GM18858 (cell line): ENCODE measurements around the gene TNS4.
"Not testable (repeated sequence)": the region's sequence is repeated elsewhere in the genome, so short reads cannot be mapped to it uniquely, and the experiment has no call there.

Experiments
- ATAC-seq: cut with Tn5 transposase; IDR thresholded peaks from one replicate; pipeline ENCODE4 v1.9.1; 2021; ENCODE audit not compliant: unreplicated experiment

TNS4 gene, protein sequence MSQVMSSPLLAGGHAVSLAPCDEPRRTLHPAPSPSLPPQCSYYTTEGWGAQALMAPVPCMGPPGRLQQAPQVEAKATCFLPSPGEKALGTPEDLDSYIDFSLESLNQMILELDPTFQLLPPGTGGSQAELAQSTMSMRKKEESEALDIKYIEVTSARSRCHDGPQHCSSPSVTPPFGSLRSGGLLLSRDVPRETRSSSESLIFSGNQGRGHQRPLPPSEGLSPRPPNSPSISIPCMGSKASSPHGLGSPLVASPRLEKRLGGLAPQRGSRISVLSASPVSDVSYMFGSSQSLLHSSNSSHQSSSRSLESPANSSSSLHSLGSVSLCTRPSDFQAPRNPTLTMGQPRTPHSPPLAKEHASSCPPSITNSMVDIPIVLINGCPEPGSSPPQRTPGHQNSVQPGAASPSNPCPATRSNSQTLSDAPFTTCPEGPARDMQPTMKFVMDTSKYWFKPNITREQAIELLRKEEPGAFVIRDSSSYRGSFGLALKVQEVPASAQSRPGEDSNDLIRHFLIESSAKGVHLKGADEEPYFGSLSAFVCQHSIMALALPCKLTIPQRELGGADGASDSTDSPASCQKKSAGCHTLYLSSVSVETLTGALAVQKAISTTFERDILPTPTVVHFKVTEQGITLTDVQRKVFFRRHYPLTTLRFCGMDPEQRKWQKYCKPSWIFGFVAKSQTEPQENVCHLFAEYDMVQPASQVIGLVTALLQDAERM

DNA sequence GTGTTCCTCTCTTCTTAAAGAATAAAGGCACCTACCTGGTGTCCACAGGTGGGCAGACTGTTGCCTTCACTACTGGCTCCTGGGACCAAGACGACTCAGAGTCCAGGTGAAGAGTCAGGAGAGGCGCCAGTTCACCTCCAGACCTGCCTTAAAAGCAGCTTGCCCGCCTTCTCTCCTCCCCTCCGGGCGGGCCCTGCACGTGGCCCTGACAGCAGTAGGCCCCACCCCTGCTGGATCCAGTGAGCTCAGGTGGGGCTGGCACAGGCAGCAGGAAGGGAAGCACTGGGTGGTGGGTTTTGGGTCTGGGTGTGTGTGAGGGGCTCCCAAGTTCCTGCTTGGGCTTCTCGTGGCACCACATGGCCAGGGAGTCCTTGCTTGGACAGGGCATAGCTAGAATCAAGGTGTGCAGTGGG lies at the start of gene TNS4:
TNS4 (minus strand) TSS at position 125 of the 413 bp plus-strand sequence. CDS start 5,198 bp downstream, outside the sequence.
- no peak for ATAC-seq

DNA sequence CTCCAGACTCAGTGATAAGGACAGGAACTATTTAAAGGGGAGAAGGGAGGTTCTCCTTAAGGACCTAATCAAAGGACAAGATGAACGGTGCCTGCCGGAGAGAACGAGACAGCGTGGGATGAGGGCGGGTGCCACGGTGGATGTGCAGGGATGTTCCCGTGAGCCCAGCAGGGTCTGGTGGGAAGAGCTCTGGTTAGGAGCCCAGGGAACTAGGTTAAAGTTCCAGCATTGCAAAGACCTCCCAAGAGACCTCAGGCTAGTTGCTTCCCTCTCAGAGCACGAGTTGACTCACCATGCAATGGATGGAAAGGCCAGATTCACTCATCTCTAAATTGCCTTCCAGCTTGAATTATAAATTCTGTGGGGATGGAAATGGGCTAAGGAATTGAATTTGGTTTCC lies 49.2 kb upstream of the TNS4 start:
- no peak for ATAC-seq

DNA sequence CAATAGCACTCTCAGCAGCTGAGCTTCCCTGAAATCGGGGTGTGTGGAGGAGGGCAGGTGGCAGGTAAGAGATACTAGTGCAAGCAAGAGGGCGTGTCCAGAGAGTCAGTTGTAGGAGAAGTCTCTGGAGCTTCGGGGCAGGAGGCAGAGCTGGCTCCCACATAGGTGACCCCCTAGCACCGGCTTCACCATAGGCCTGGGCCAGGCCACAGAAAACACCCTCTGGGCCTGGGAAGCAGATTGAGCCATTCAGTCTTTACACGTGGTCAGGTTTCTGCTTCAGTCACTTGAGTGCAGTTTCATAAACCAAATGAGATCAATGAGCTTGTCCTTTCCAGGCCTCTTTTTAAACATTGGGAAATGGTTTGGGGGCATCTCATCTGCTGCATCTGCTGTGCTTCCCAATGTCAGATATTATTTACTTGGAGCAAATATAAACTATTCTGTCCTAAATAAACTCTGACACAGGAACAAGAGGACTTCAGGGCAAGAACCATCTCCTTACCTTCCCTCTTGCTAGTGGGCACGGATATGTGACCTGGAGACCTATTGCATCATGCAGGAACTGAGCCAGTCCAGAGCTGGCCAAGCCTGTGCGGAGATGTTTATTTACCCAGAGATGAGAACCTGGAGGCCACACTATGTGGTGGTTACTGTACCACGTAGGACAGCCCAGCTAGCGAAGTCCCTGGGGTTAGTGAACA lies 47.7 kb upstream of the TNS4 start:
- ATAC-seq = no peak

DNA sequence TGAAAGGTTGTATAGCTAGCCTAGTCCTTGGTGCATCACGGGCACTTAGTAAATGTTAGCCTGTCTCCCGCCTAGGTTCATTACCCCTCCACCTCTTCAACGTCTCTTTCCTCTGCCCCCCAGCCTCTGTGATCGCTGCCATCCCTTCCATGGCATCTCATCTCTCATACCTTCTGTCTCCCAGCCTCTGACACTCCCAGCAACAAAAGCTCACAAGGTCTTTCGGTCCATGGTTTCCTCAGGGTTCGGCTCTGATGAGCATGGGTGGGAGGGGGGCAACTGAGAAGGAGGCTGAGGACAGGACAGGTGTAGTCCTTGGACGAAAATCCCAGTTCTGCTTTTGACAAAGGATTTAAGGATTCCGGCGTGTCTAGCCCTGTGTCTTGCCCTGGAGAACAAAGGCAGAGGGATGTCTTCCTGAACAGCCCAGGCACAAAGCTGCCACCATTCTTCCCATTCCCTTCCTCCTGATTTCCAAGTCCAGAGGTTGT lies 47.1 kb upstream of the TNS4 start:
- ATAC-seq = no peak

DNA sequence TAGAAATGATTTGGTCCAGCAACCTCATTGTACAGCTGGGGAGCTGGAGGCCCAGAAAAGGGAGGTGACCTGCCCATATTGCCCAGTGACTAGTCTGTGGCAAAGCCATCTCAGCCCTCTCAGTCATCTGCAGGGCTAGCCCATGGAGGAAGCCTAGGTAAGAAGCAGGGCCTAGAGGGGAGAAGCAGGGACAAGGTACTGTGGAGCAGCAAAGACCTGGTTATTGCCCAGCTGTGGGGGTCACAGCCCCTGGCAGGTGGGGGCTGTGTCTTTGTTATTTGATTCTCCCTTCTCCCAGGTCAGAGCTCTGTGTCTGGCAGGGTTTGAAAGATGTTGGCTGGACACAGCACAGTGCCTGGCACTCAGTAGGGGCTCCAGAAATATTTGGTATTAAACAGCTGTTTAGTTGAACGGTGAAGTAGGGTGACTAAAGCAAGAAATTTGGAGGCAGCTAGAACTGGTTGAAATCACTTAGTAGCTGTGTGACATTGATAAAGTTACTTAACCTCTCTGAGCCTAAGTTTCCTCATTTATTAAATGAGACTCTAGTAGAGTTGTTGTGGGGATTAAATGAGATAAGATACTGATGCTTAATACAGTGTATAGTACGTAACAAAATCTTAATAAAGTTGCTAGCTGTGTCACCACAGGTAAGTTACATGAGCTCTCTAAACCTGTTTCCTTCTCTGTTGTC lies 46.5 kb upstream of the TNS4 start:
- ATAC-seq = no peak

DNA sequence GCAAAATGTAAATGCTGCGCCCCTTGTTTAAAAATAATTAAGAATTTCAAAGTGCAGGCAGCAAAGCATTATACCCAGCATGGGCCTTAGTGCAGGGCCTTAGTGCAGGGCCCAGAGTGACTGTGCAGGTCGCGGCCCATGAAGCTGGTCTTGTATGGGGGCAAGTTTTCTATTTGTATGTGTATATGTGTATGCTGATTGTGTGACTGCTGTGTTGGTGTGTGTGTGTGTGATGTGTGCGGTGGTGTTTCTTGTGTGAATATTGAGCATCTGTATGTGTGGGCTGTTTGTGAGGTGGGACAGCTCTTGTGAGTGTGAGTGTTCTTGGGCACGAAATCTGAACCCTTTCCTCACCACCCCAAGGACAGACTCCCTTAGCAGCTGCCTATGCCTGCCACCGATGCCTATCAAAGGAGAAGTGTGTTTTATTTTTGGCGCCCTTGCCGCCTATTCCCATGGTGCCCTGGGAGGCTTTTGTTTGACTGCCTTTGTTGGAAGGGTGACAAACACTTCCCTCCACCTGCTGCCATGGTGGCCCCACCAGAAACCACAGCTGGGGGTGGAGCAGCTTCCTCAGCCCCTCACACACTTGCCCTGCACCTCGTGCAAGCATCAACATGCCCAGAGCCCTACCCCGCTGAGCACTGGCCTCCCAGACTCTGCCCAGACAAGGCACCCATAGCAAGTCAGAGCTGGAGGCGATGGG lies 45.8 kb upstream of the TNS4 start:
- ATAC-seq = no peak

DNA sequence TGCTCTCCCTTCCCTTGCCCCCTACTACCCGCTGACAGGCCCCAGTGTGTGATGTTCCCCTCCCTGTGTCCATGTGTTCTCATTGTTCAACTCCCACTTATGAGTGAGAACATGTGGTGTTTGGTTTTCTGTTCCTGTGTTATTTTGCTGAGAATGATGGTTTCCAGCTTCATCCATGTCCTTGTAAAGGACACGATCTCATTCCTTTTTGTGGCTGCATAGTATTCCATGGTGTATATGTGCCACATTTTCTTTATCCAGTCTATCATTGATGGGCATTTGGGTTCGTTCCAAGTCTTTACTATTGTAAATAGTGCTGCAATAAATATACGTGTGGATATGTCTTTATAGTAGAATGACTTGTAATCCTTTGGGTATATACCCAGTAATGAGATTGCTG lies 45.1 kb upstream of the TNS4 start:
- not testable (repeated sequence) for ATAC-seq

DNA sequence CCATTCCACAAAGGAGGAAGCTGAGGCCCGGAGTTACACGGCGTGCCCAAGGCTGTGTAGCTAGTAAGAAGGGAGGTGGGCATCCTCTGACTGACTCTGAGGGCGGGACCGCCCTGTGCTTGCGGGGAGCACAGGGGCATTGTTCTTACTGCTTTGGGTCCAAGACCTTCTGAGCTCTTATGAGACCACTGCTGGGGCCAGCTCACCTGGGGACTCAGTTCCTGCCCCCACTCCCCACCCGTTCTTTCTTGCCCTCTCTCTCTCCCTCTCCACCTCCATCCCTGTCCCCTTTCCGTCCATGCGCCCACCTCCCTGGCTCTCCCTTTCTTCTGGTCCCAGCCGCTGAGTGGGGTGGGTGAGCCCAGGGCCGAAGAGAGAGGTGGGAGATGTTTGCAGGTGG lies 44.2 kb upstream of the TNS4 start:
- ATAC-seq = no peak

DNA sequence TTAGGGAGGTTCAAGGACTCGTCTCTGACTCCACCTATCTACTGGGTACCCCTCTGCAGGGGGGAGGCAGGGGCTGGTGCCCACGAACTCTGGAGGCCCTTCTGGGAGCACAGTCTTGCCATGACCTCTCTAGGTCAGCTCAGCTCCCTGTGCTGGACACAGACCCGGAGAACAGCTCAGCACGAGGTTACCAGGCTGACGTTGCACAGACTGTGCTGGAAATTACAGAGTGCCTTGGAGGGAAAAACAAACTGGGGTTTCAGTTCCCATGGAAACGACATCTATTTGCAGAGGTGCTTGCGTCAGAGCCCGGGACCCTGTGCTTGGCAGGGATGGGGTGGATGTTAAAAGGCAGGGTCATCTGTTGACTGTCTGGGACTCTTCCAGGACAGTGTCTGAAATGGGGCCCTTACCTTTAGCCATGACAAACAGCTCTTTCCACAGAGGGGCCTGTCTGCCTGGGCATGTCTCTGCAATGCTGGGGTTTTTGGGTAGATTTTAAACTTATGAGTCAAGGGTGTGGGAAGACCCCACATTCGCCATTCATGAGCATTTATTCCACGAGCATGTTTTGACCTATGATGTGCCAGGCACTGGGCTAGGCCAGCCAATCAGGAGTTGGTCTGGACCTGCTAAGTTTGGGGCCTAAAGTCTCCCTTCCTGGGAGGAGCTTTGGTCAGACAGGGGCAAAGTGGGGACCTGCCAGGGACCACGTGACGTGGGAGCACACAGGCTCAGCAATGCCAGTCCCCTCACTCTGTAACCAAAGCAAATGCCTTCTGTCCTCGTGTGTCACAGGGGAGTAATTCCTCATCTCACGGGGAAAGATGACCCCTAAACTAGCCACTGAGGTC lies 41.4 kb upstream of the TNS4 start:
- ATAC-seq = no peak

DNA sequence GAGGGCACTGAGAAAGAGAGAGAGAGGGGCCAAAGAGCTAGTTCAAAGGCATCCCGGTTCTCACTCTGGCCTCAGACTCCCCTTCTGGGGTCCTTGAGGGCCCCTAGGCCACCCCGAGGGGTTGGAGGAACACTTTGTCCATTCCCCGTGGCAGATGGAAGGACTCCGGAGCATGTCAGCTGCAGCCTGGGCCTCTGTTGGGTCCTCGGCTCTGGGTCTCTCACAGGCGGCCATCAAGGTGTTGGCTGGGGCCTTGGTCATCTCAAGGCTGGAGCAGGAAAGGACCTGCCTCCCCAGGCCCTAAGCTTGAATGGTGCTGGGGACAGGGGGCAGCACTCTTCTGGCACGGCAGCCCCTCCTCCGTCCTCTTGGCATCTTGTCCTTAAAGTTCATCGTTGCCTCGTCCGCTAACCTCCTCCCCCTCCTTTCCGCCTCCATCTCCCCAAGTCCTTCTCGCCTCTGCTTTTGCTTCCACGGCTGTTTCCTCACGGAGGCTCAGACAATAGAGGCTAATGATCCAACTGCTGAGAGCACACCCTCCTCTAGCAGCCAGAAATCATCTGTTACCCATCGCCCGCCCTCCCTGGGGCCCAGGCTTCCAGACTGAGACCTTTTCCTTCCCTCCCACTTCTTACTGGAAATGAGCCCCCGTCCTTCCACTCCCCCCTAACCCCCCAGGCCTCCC lies 40.6 kb upstream of the TNS4 start:
- no peak for ATAC-seq

DNA sequence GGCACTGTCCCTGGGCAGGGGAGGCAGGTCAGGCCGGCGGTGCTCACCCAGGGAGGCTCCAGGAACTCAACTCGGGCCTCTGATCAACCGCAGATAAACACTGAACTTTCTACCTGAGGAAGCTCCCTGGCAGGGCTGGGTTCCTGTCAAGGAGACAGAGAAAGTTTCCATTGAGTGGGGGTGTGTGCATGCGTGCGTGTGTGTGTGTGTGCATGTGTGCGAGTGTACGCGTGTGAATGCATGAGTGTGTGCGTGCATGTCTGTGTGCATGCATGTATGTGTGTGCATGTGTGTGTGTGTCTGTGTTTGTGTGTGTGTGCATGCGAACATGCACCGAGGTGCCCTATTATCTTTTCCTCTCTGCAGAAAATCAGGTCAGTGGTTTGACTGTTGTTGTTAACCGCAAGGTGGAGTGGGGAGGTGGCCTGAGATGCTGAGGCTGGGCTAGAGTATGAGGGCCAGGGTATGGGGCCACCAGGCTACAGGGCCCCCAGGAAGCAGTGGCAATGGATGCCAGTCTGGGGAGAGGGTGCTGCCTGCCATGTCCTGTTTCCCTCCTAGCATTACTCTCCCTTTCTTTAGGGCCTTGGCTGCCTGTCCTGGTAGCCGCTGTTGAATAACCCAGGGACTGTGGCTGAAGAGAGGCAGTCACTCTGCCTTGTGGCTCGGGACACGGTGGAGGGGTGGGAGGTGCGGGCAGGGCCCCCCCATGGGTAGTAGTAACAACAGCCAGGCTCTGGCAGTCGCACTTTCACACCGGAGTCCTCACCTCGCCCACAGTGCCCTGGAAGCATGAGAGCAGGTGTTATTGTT lies 39.8 kb upstream of the TNS4 start:
- ATAC-seq = no peak

DNA sequence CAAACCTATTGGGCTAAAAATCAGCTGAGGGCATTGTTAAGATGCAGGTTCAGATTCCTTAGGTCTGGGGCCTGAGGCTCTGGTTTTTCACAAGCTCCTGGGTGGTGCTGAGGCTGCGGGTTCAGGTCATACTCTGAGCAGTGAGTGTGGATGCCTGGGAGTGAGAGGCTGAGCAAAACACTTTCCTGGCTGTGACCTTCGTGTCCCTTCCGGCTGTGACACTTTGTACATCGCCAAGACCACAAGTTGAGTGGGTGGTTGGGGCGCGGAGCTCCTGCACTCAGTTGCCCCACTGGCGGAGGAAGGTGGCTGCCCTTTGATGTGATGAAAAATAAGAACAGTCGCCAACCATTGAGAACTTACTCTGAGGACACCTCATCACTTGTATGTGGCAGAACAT lies 39.0 kb upstream of the TNS4 start:
- no peak for ATAC-seq

DNA sequence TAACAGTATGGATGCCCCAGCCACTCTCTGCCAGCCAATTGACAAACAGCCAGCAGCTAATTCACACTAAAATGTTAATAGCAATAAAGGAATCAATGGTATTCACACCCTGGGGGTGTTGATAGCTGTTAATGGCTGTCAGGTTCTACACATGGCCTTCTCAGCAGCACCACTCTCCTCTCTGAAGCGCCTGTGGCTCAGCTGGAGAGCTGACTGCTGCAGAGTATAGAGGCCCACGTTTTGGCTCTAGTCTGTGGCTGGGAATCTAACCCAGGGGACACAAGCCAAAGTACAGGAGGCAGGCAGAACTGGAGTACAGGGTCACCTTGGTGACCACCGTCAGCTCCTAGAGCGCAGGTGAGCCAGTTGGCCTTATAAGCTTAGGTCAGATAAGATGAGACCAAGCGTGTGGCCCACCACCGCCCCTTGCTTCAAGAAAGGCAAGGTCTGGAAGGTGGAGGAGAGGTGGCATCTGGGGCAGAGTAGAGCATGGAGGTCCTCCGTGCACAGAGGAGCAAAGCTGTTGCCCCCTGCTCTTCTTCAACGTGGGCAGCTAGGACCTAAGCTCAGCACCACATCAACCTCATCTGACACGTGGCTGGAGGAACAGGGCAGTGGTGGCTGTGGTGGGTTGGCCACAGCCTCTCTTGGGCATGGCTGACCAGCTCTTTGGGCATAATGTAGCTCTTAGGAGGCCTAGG lies 38.4 kb upstream of the TNS4 start:
- no peak for ATAC-seq

DNA sequence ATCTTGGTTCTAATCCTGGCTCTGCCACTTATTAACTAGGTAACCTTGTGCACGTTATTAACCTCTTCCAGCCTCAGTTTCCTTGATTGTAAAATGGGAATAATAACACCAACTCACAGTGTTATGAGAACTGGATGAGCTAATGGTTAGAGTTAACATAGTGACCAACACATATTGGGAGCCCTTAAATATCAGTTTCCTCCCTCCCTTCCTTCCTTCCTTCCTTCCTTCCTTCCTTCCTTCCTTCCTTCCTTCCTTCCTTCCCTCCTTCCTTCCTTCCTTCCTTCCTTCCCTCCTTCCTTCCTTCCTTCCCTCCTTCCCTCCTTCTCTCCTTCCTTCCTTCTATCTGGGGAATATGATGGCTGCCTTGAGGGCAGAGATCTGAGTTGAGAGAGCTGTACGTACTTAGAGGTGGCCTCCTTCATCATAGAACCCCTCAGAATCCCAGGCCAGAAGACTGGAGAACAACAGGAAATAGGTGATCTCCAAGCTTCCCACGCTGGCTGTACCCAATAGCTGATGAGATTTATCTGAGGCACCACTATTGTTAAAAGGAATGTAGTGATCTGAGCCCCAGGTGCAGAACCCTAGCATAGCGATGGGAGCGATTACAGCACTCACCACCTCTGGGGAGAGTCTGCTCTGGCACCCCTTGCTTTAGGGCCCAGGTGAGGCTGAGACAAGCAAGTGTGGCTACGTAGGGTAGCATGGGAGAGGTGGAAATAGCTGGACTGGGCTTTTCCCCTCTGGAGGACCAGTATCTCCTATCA lies 37.7 kb upstream of the TNS4 start:
- no peak for ATAC-seq

DNA sequence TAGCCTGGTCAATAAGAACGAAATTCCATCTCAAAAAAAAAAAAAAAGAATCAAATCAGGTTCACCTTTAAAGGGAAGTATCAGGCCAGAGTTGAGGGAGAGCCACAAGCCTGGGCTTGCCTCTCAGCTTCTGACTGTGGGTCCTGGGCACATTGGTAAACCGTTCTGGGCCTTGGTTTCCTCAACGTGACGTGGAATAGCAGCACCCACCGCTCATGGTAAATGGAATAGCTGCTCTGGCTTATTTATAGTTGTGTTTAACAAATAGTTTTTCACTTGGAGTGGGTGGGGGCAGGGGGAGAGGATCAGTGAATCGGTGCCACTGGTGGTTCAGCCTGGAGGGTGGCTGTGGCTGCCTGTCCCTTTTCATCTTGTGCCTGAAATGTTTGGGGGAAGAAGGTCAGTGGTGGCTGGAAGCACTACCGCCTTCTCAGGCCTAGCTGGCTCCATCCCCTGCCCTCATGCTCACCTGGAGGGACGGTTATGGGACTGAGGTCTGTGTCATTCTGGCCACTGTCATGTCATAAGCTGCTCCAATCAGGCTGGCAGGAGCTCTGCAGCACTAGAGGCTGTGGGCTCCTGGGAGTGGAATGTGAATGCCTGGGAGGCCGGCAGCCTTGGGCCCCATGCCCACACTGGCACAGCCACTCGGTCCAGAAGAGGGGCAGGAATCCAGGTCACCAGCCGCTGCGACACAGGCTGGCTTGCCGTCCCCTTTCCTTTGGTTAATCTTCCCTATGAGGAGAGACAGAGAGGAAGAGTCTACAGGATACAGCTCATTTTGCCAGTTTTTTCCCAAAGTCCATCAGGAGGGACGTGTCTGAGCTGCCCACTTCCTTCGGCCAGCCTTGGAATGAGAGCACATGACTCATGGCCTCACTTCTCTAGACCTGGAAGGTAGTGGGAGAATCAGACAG lies 36.9 kb upstream of the TNS4 start:
- ATAC-seq = no peak
